Inferior parietal cortex (tissue), 1 donor: ENCODE data around the gene CDR2L.
"Not testable (repeated sequence)": the region's sequence is repeated elsewhere in the genome, so short reads cannot be mapped to it uniquely, and the experiment has no call there.

Experiments
- DNase-seq: peaks from one replicate; pipeline ENCODE4 v3.0.0-alpha.2; 2016; ENCODE audit errors: extremely low spot score

The CDR2L gene

GRCh38 chr17:74981318-74981978 is 6.0 kb upstream of the CDR2L start:
- no peak for DNase-seq

DNA sequence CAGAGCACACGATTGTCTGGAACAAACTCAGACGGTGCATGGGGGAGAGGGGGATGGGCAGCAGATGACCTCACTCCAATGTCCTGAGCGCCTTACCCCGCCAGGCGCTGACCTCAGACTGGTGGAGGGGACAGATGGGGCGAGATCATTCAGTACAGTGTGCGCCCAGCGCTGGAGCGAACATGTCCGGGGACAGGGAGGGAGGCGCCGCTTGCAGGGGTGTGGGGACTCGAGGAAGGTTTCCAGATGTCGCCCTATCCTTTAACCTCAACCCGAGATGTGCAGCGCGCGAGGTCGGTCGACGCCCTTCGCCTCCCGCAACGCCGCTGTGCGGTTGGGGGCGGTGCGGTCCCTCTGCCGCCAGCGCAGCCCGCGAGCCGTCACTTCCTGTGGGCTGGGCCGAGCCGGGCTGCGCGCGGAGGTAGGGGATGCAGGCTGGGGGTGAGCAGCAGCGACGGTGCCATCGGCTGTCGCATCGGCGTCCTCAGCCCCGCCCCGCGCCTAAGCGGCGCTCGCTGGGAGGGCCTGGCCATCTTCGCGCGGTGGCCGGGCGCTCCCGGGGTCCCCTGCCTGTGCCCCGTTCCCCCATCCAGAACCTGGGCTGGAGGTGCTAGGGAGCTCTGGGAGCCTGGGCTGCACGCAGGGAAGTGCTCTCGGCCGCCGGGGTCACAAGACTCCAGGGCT is 5.3 kb upstream of the CDR2L start:
- DNase-seq = peak; percentile 81

DNA sequence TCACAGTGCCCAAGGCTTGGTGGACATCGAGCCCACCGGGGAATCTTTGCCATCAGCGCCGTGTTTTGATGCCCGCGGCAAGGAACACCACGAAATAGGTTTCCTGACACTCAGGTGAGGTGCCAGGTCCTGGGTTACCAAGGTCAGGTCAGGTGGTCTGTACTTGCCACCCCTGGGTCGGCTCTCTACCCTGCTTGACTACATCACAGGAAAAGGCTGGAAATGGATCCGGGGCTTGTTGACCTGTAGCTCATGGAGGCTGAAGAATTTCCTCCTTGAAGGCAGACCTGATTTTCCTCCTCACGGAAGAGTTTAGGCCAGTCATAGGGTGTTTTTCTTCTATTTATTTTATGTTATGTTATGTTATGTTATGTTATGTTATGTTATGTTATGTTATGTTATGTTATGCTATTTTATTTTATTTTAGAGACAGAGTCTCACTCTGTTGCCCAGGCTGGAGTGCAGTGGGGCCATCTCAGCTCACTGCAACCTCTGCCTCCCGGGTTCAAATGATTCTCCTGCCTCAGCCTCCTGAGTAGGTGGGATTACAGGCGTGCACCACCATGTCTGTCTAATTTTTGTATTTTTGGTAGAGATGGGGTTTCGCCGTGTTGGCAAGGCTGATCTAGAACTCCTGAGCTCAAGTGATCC is 4.6 kb upstream of the CDR2L start:
- peak; percentile 56 for DNase-seq

- no peak for DNase-seq
Observed at GRCh38 chr17:74986206-74986576, 1.2 kb upstream of the CDR2L start.

GRCh38 chr17:74987909-74988711 is 678 bp downstream of the CDR2L start:
- peak; percentile 57 for DNase-seq

- DNase-seq = no peak
Observed at GRCh38 chr17:74990581-74991105, 3.2 kb downstream of the CDR2L start.

DNA sequence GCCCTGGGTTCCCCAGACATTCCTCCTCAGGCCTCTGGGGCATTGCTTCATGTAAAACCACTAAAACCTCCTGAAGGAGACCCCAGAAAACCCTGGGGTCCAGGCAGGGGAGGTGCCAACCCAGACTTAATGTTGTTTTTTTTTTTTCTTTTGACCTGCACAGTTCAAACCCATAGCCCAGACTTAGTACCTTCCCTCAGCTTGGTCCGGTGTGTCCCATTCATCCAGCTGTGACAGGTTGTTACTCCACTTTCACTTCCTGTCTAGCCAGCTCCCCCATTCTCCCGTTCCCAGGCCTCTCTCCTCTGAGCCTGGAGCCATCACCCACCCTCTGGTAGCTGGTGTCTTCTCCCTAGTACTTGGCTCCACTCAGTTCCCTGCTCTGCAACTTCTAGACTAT is 4.8 kb downstream of the CDR2L start:
- no peak for DNase-seq

DNA sequence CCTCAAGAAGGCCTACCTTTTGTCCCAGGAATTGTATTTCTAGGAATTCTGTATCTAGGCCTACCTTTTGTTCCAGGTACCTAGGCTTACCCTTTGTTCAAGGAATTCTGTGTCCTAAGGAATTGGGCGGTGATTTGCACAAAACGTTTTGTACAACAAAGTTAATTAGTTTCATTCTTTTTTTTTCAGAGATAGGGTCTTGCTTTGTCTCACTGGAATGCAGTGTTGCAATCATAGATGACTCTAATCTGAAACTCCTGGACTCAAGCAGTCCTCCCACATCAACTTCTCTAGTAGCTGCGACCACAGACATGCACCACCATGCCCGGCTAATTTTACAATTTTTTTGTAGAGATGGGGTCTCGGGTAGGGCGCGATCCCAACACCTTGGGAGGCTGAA is 7.0 kb downstream of the CDR2L start:
- DNase-seq = no peak

GRCh38 chr17:74995847-74996246 is 8.4 kb downstream of the CDR2L start:
- no peak for DNase-seq

- no peak for DNase-seq
Observed at GRCh38 chr17:74998783-74999182, 11.4 kb downstream of the CDR2L start.

GRCh38 chr17:74999523-74999922 is 12.1 kb downstream of the CDR2L start:
- DNase-seq = no peak

GRCh38 chr17:75001915-75002843 is 14.7 kb downstream of the CDR2L start:
- no peak for DNase-seq

GRCh38 chr17:75003070-75003956 is 15.9 kb downstream of the CDR2L start:
- no peak for DNase-seq

GRCh38 chr17:75003957-75004355 is 16.5 kb downstream of the CDR2L start:
- DNase-seq = no peak

DNA sequence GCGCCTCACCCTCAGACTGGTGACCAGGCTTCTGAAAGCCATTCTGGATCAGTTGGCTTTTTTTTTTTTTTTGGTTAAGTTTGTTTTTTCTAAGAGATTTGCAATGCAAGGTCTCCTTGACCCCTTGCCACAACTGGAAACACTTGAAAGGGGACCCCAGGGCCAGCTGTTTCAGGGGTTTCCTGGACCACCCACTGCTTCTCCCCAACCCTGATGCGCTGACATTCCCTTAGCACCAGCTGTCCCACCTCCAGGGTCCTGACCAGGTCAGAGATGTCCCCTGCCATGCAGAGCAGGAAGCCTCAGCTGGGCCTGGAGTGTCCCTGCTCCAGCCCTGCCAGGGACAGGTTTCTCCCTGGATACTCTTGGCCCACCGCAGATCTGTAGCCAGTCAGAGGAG is 16.9 kb downstream of the CDR2L start:
- DNase-seq = no peak

DNA sequence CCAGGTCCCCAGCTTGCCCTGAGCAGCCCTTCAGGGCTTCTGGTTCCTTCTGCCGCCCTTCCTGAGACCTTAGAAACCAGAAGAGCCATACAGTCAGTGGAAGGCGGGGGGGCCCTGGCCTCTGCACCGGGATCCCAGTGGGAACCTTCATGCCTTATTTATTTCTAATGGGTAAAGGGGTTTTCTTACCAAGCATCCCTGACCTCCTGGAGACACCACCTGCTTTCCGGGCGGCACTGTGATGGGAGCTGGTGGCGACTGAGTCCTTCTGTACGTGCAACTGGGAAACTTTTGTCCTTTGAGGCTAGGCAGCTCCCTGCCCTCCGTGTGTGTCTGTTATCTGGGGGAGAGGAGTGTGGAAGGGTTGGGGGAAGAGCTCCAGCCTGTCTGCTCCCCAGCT is 17.9 kb downstream of the CDR2L start:
- no peak for DNase-seq

DNA sequence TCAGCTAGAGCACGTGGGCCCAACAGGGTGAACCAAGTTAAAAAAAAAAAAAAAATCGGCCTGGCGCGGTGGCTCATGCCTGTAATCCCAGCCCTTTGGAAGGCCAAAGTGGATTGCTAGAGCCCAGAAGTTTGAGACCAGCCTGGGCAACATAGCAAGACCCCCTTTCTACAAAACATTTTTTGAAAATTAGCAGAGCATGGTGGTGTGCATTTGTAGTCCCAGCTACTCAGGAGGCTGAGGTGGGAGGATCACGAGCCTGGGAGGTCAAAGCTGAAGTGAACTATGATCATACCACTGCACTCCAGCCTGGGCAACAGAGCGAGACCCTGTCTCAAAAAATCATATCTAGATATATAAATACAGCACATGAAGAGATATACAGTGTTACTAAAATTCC is 18.7 kb downstream of the CDR2L start:
- DNase-seq = not testable (repeated sequence)

DNA sequence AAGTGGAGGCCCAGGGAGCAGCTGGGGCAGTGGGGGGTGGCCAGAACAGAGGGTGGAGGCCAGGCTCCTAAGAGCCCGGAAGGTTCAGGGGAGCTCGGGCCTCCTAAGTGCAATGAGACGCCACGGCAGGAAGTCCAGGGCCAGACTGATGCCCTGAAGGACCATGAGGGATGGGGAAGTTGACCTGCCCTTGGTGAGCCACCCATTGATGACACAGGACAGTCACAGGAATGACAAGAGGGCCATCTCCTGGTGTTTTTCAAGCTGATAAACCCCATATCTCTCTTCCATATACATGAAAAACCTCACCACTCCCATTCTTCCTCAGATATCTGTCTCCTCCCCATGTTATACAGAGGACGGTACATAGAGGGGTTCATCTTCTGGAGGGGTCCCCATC is 19.2 kb downstream of the CDR2L start:
- DNase-seq = no peak

GRCh38 chr17:75008373-75008772 is 20.9 kb downstream of the CDR2L start:
- DNase-seq = no peak

DNA sequence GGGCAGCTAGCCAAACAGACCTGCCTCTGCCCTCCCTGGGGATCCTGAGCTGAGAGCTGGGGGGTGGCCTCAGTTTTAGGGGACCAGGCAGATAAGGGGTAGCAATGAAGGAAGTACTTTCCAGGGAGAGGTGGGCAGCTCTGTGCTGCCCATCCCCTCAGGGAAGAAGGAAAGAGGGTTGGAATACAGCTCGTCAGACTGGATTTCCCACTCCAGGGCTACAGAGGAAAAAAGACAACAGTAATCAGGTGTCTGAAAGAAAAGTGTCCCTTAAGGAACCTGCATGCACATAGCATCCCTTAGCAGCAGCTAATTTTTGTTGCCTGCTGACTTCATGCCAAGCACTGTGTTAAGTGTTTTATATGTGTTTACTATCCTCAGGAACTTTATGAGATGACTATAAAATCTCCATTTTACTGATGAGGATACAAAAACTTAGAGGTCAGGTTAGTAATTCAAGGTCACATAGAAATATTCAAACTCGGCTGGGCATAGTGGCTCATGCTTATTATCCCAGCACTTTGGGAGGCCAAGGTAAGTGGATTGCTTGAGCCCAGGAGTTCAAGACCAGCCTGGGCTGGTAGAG is 21.8 kb downstream of the CDR2L start:
- DNase-seq = no peak
